ENCODE measurements around the gene CHPF.

Gene CHPF

GRCh38 chr2:219527076-219527394, 16.6 kb downstream of the CHPF start:
- no peak for DNase-seq

- DNase-seq, result no peak
Observed at GRCh38 chr2:219526320-219527075, 17.1 kb downstream of the CHPF start.

GRCh38 chr2:219525533-219526232, 17.9 kb downstream of the CHPF start:
- no peak for DNase-seq

GRCh38 chr2:219524817-219525216, 18.8 kb downstream of the CHPF start:
- no peak for DNase-seq

GRCh38 chr2:219523031-219523671, 20.5 kb downstream of the CHPF start:
- no peak for DNase-seq

- DNase-seq, result no peak
Observed at GRCh38 chr2:219522111-219523030, 21.2 kb downstream of the CHPF start.

- no peak for DNase-seq
Observed at GRCh38 chr2:219521066-219521880, 22.3 kb downstream of the CHPF start.

- no peak for DNase-seq
Observed at GRCh38 chr2:219520079-219520478, 23.5 kb downstream of the CHPF start.

GRCh38 chr2:219519526-219519916, 24.1 kb downstream of the CHPF start:
- no peak for DNase-seq

GRCh38 chr2:219517954-219518778, 25.4 kb downstream of the CHPF start:
- no peak for DNase-seq

- DNase-seq, result no peak
Observed at GRCh38 chr2:219516888-219517287, 26.7 kb downstream of the CHPF start.

- DNase-seq, result no peak
Observed at GRCh38 chr2:219515874-219516629, 27.6 kb downstream of the CHPF start.

- no peak for DNase-seq
Observed at GRCh38 chr2:219514836-219515235, 28.8 kb downstream of the CHPF start.

- DNase-seq, result no peak
Observed at GRCh38 chr2:219514196-219514761, 29.3 kb downstream of the CHPF start, which contains the start of gene ASIC4. TSS of gene ASIC4 (plus strand) at chr2:219514482. CDS start at chr2:219514725, 243 bp downstream.

GRCh38 chr2:219513787-219514186, 29.8 kb downstream of the CHPF start:
- DNase-seq, result no peak

GRCh38 chr2:219512524-219513216, 30.9 kb downstream of the CHPF start:
- DNase-seq, result no peak

GRCh38 chr2:219511547-219512325, 31.9 kb downstream of the CHPF start:
- no peak for DNase-seq

GRCh38 chr2:219510512-219511135, 33.0 kb downstream of the CHPF start:
- no peak for DNase-seq
